KG1 (cell line): ENCODE results near the gene BMX.

Source experiments
- DNase-seq: peaks from one replicate; lab custom pipeline; 2025; lab: John Stamatoyannopoulos, UW

Gene BMX

GRCh38 chrX:15507005-15507404 is 6.4 kb downstream of the BMX start:
- DNase-seq = no peak

- DNase-seq = no peak
Observed at GRCh38 chrX:15509845-15510244, 9.2 kb downstream of the BMX start.

- no peak for DNase-seq
Observed at GRCh38 chrX:15511563-15511962, 11.0 kb downstream of the BMX start.

GRCh38 chrX:15512401-15512965 is 11.9 kb downstream of the BMX start:
- no peak for DNase-seq

GRCh38 chrX:15514279-15514678 is 13.7 kb downstream of the BMX start:
- no peak for DNase-seq

GRCh38 chrX:15515931-15516330 is 15.3 kb downstream of the BMX start:
- no peak for DNase-seq

GRCh38 chrX:15522464-15522863 is 21.9 kb downstream of the BMX start:
- no peak for DNase-seq

GRCh38 chrX:15523088-15523487 is 22.5 kb downstream of the BMX start:
- no peak for DNase-seq

- no peak for DNase-seq
Observed at GRCh38 chrX:15524417-15524816, 23.8 kb downstream of the BMX start.

GRCh38 chrX:15525664-15526416 is 25.2 kb downstream of the BMX start:
- DNase-seq = no peak

- DNase-seq = no peak
Observed at GRCh38 chrX:15529165-15529564, 28.6 kb downstream of the BMX start.

- DNase-seq = no peak
Observed at GRCh38 chrX:15530318-15530717, 29.7 kb downstream of the BMX start.

- DNase-seq = no peak
Observed at GRCh38 chrX:15546745-15547144, 46.1 kb downstream of the BMX start.

GRCh38 chrX:15547356-15547755 is 46.7 kb downstream of the BMX start:
- no peak for DNase-seq

GRCh38 chrX:15549189-15550012 is 48.8 kb downstream of the BMX start:
- no peak for DNase-seq

GRCh38 chrX:15559227-15559626 is 58.6 kb downstream of the BMX start:
- DNase-seq = no peak

- DNase-seq = no peak
Observed at GRCh38 chrX:15560924-15561323, 60.3 kb downstream of the BMX start.

GRCh38 chrX:15563056-15563455 is 62.4 kb downstream of the BMX start:
- no peak for DNase-seq

GRCh38 chrX:15564981-15565579 is 64.5 kb downstream of the BMX start:
- DNase-seq = no peak

GRCh38 chrX:15566244-15566643 is 65.6 kb downstream of the BMX start:
- no peak for DNase-seq

- no peak for DNase-seq
Observed at GRCh38 chrX:15567267-15567666, 66.7 kb downstream of the BMX start.

GRCh38 chrX:15567886-15568616 is 67.4 kb downstream of the BMX start:
- DNase-seq = no peak
